Kidney (tissue), 14 donors: Measurements from ENCODE around the gene CCDC107. TPM values are rescaled to one million over a fixed set of nuclear protein-coding genes. Genes with fewer than 3 reads are reported as not detected.

ENCODE experiments used
- DNase-seq, 5 donors: peaks; one replicate each; pipeline ENCODE4 v3.0.0-alpha.2; 2013 to 2020
- FAIRE-seq: peaks from 2 replicates; lab custom pipeline; 2012; peaks lifted over from hg19 to GRCh38; lab: Jason Lieb, UNC
- H3K27ac ChIP-seq, 2 donors: one replicate each; pipeline ENCODE4 v1.7.0; 2013; ENCODE audit warnings: low read depth in 2 of 2, low read length in 2 of 2, inconsistent platforms in 1 of 2
- H3K27me3 ChIP-seq: one replicate; pipeline ENCODE4 v1.7.1; 2013; ENCODE audit warnings: low read length, inconsistent platforms; ENCODE audit not compliant: control insufficient read depth, insufficient read depth
- H3K36me3 ChIP-seq, 3 donors: one replicate each; pipeline versions ENCODE4 v1.7.0 to v1.7.1; 2013; ENCODE audit warnings: low read length in 3 of 3, control low read depth in 1 of 3, inconsistent platforms in 1 of 3; ENCODE audit not compliant: insufficient read depth in 3 of 3, control insufficient read depth in 2 of 3
- H3K4me1 ChIP-seq, 3 donors: one replicate each; pipeline versions ENCODE4 v1.7.0 to v1.7.1; 2013; ENCODE audit warnings: low read length in 3 of 3, inconsistent platforms in 1 of 3, low read depth in 1 of 3; ENCODE audit not compliant: control insufficient read depth in 2 of 3, insufficient read depth in 2 of 3
- H3K4me3 ChIP-seq, 3 donors: one replicate each; pipeline versions ENCODE4 v1.7.0 to v1.8.1; 2013; ENCODE audit warnings: low read length in 3 of 3, control low read depth in 1 of 3, inconsistent platforms in 1 of 3
- H3K9ac ChIP-seq, 3 donors: one replicate each; pipeline versions ENCODE4 v1.7.0 to v1.7.1; 2013; ENCODE audit warnings: low read length in 3 of 3, control low read depth in 1 of 3, inconsistent platforms in 1 of 3
- H3K9me3 ChIP-seq, 3 donors: one replicate each; pipeline versions ENCODE4 v1.7.0 to v1.7.1; 2013; ENCODE audit warnings: low read length in 3 of 3, control low read depth in 1 of 3, inconsistent platforms in 1 of 3; ENCODE audit not compliant: control insufficient read depth in 2 of 3, insufficient read depth in 1 of 3
- intact Hi-C: fragments of 100-400 bp; cut with DNase I; formaldehyde crosslinking; loops from one replicate; pipeline ENCODE4 v1.11.1; 2022
- polyA plus RNA-seq: library from polyadenylated mRNA; stranded (reverse); fragments of 350-450 nt; fragmentation: Illumina TruSeq; extraction: RNeasy Lipid Tissue Mini Kit (QIAGEN cat#74804); gene quantifications from one replicate; pipeline ENCODE4 v1.2.3, GENCODE V29; 2014; ENCODE audit warnings: low read depth, low replicate concordance; ENCODE audit not compliant: insufficient read depth
- total RNA-seq: library from RNA; stranded (reverse); fragmentation: NEBNext Ultra II Directional; extraction: Animal tissue kit (Norgen Biotek cat#: 25700); gene quantifications from one replicate; pipeline ENCODE4 v1.2.1, GENCODE V29; 2021
- TF ChIP-seq, protein P1 (sequence below): IDR thresholded peaks from 3 replicates; pipeline ENCODE4 v1.5.1; 2012; ENCODE audit warnings: mild to moderate bottlenecking, moderate library complexity, borderline replicate concordance; ENCODE audit not compliant: insufficient read depth; ENCODE audit errors: extremely low read depth
- donor health status: control.
- donor health status: control.
- donor health status: control.
- donor health status: control.
- donor health status: control.
- donor health status: DM: yes; HTN: yes; CAD: no.
- donor health status: Normal renal cell carcinoma (clear cell type).

Gene CCDC107
- total and polyA plus RNA-seq, 2 donors from 2014 or later, result 26.8 to 52.3 TPM

DNA sequence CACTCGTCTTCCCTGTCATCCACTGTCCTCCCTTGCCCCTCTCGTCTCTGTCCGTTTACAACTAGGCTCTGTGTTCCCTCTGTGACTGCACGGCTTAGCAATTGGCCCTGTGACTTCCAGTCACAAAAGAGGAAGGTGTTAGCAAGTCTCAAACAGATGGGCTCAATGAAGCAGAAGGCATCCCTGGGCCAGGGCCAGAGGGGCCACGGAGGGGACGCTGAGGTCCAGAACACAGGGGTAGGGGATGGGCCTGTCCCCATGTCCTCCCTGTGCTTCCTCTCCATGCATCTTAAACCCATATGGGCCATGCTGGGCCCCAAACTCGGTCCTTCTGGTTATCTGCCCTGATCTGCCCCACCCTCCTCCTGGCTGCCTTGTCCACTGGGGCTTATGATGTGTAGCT is 39.8 kb upstream of the CCDC107 start, which contains the start of gene CD72:
TSS of gene CD72 (minus strand) at position 89 of the 403 bp plus-strand sequence. CDS start 110 bp downstream, outside the sequence.
- DNase-seq (no peak), FAIRE-seq (no peak)
- Histone ChIP-seq H3K9me3 (no peaks in the 10 kb centered on the region), H3K4me3 (peak within 1 kb of the TSS; percentile 37 to 61 (median 58)), H3K27ac (no peak within 1 kb of the TSS), H3K36me3 (no peaks in the 10 kb centered on the region), H3K27me3 (peaks cover 5% of the 10 kb centered on the region), H3K4me1 (peaks cover 0 to 10% (median 0%) of the 10 kb centered on the region in 3 donors), H3K9ac (peak within 1 kb of the TSS in 2 of 3 donors; percentile 42 to 51)
- TF ChIP-seq, protein P1, sequence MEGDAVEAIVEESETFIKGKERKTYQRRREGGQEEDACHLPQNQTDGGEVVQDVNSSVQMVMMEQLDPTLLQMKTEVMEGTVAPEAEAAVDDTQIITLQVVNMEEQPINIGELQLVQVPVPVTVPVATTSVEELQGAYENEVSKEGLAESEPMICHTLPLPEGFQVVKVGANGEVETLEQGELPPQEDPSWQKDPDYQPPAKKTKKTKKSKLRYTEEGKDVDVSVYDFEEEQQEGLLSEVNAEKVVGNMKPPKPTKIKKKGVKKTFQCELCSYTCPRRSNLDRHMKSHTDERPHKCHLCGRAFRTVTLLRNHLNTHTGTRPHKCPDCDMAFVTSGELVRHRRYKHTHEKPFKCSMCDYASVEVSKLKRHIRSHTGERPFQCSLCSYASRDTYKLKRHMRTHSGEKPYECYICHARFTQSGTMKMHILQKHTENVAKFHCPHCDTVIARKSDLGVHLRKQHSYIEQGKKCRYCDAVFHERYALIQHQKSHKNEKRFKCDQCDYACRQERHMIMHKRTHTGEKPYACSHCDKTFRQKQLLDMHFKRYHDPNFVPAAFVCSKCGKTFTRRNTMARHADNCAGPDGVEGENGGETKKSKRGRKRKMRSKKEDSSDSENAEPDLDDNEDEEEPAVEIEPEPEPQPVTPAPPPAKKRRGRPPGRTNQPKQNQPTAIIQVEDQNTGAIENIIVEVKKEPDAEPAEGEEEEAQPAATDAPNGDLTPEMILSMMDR, result no peak
- intact Hi-C loops, result no loop called here

DNA sequence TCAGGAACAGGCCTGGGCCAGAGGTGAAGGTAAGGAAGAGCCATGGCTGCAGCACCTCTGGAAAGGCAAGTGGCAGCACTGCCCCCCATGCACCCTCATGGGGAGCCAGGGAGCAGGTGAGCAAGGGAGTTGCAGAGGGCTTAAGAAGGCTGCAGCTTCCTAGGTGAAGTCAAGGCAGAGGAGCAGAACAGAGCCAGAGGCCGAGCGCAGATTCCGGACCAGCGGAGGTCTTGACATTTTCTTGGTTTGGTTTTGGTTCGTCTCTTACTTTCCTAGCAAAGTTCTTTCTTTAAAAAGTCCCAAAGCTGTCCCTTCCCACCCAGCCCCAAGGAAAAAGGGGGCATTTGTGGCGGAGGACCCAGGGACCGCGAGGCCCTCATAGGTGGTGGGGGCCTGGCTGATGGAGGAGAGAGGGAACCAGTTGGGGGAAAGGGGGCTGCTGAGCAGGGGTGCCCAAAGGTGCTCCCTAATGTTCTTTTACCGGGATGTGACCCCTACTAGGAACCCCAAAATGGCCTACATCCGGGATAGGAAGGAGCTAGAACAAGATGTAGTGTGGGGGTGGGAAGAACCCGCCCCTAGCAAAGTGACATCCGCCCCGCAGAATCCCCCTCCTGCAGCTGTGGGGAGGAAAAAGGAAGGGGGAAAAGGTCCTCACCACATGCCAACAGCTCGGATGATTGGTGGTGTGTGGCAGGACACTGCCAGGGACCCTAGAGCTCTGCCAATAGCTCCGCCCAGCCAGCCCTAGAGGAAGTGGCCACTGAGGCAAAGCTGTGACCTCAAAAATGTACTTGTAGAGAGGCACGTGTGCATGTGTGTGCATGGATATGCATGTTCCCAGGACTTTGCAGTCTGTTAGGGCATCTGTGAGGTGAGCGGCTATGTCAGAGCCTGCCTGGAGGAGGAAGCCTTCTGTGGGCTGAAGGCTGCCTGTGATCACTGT is 39.0 kb upstream of the CCDC107 start:
- Histone ChIP-seq H3K4me3 (no peak overlapping the region), H3K27ac (no peak overlapping the region), H3K36me3 (no peaks in the 10 kb centered on the region), H3K27me3 (peaks cover 5% of the 10 kb centered on the region), H3K4me1 (peaks cover 0 to 10% (median 0%) of the 10 kb centered on the region in 3 donors), H3K9ac (no peak overlapping the region), H3K9me3 (no peaks in the 10 kb centered on the region)
- DNase-seq (peak in 1 of 5 donors; percentile 32), FAIRE-seq (no peak)
- intact Hi-C loops, result no loop called here
- TF ChIP-seq, protein P1, result no peak

- Histone ChIP-seq H3K9me3 (no peaks in the 10 kb centered on the region), H3K9ac (no peak overlapping the region), H3K4me1 (peaks cover 0 to 10% (median 0%) of the 10 kb centered on the region in 3 donors), H3K36me3 (no peaks in the 10 kb centered on the region), H3K4me3 (no peak overlapping the region), H3K27ac (no peak overlapping the region), H3K27me3 (peaks cover 5% of the 10 kb centered on the region)
- intact Hi-C loops, result no loop called here
- TF ChIP-seq, protein P1, result no peak
- FAIRE-seq (no peak), DNase-seq (no peak)
These were observed 38.3 kb upstream of the CCDC107 start for GRCh38 chr9:35619800-35620158.
